Stomach (tissue), 4 donors: Measurements from ENCODE around the gene HHIPL1.

Source experiments
- CTCF ChIP-seq, 7 experiments: fragments of 450-650 bp in 4 of 7; fragments of 200-600 bp in 3 of 7; sonication (generic) in 3 of 7; IDR thresholded peaks; one replicate each; pipeline ENCODE4 v1.5.1; 2016 to 2019; ENCODE audit warnings: antibody characterized with exemption in 7 of 7, control low read depth in 2 of 7, mild to moderate bottlenecking in 1 of 7
- POLR2A ChIP-seq, 4 donors: fragments of 450-650 bp; IDR thresholded peaks; one replicate each; pipeline ENCODE4 v1.6.1; 2016; ENCODE audit warnings: antibody characterized with exemption in 4 of 4, control low read depth in 2 of 4, mild to moderate bottlenecking in 1 of 4, moderate library complexity in 1 of 4
- POLR2AphosphoS5 ChIP-seq, 3 donors: sonication (generic); formaldehyde crosslinking; IDR thresholded peaks; one replicate each; pipeline ENCODE4 v1.6.1; 2016; ENCODE audit warnings: antibody characterized with exemption in 3 of 3

- TF ChIP-seq CTCF (IDR thresholded peaks at IDR 0.05), result peak in 3 of 7 experiments; percentile 11 to 38 (median 35)
- no peak for TF ChIP-seq POLR2AphosphoS5 (IDR thresholded peaks at IDR 0.05)
- no peak for TF ChIP-seq POLR2A (IDR thresholded peaks at IDR 0.05)
These were observed 35.4 kb upstream of the HHIPL1 start for GRCh38 chr14:99609245-99610170.
